Stimulated activated CD8-positive, alpha-beta memory T cell treated with anti-CD3 and anti-CD28 coated beads, Interleukin-15, amount 100 ng/mL, for 4 hours (primary cell): ENCODE data around the gene PKP3.
"Not testable (repeated sequence)": the region's sequence is repeated elsewhere in the genome, so short reads cannot be mapped to it uniquely, and the experiment has no call there.

ENCODE experiments used
- DNase-seq, 2 donors: peaks; one replicate each; pipeline ENCODE4 v3.0.0-alpha.2; 2020; ENCODE audit warnings: low read depth in 2 of 2

The PKP3 gene

DNA sequence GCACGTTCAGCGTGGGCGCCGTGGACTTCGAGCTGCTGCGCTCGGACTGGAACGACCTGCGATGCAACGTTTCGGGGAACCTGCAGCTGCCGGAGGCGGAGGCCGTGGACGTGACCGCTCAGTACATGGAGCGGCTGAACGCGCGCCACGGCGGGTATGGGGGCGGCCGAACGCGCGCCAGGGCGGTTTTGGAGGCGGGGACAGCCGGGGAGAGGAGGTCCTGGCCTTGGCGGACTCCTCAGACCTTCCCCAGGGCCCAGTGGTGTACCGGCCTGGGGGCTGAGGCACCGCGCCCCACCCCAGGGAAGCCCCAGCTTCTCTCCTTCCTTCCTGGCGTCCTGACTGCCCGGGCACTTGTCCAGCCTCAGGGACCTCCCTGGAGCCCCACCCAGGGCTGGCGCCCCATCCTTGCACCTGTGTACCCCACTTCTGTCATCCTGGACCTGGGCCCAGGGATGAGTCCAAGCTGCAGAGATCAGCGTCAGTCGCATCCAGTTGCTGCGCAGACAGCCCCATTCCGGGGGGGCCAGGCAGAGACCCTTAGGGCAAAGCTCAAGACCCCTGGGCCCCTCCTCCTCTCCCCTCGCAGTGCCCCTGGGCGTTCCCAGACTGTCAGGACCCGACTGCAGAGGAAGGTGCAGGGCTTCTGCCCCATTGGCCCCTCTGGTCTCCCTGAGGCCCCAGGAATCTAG lies 16.7 kb upstream of the PKP3 start:
- DNase-seq, result no peak

DNA sequence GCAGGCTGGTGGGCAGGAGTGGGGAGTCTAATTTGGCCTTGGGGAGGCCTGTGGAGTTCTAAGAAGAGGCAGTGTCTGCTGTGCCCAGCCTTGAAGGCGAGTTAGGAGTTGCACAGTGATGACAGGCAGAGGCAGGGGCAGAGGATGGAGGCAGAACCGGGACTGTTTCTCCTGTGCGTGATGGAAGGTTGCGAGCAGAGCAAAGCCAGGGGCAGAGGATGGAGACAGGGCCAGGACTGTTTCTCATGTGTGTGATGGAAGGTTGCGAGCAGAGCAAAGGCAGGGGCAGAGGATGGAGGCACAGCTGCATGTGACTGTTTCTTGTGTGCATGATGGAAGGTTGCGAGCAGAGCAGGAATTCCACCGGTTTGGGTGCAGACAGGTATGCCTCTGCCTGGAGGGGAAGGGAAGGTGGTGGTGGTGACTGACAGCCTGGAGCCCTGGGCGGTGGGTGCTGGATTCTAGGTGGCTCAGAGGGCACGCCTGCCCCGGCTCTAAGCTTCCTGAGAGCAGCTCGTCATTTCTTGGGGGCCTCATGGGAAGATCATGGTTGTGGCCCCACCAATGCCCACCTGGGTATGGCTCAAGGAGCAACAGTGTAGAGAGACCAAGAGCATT lies 16.0 kb upstream of the PKP3 start:
- no peak for DNase-seq

DNA sequence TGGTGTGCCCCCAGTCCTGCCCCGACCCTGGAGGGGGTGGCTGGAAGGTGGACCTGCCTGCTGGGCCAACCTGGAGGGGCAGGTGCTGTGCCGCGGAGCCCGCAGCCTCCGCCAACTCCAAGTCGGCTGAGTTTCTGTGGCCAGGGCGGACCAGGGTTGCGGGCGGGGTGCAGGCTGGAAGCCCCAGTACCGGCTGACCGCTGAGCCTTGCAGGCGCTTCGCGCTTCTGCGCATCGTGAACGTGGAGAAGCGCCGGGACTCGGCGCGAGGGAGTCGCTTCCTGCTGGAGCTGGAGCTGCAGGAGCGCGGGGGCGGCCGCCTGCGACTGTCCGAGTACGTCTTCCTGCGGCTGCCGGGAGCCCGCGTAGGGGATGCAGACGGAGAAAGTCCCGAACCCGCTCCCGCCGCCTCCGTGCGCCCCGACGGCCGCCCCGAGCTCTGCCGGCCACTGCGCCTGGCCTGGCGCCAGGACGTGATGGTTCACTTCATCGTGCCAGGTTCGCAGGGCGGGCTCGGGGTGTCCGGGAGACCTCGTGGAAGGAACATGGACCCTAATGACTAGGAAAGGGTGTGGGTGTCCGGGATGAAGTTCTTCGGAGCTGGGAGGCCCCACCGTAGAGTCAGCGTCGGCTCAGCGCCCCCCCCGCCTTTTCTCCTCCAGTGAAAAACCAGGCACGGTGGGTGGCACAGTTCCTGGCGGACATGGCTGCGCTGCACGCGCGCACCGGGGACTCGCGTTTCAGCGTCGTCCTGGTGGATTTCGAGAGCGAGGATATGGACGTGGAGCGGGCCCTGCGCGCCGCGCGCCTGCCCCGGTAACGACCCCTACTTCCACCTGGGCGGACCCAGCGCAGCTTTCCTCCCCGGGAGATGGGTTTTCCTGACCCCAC lies 14.6 kb upstream of the PKP3 start:
- DNase-seq, result no peak

DNA sequence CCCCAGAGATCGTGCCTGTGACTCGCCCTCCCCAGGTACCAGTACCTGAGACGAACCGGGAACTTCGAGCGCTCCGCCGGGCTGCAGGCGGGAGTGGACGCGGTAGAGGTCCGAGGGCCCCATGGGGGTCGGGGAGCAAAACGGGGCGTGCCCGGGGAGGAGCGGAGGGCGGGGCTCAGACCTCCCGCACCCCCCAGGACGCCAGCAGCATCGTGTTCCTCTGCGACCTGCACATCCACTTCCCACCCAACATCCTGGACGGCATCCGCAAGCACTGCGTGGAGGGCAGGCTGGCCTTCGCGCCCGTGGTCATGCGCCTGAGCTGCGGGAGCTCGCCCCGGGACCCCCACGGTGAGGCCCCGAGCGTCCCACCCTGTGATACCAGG lies 13.9 kb upstream of the PKP3 start:
- DNase-seq, result no peak

DNA sequence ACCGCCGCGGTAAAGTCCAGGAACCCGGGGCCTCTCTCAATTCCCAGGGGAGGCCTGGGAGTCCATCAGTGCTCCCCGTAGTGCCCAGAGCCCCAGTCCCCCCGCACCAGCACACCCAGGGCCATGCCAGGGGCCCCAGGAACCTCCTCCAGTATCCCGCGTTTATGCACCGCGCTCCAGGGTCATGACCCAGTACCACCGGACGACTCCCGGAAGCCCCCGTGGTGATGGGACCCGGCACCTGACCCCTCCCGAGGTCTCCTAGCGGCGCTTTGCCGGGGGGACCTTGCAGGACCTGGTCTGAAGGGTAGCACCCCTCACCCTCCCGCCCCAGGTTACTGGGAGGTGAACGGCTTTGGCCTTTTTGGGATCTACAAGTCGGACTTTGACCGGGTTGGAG lies 13.5 kb upstream of the PKP3 start:
- DNase-seq, result no peak

DNA sequence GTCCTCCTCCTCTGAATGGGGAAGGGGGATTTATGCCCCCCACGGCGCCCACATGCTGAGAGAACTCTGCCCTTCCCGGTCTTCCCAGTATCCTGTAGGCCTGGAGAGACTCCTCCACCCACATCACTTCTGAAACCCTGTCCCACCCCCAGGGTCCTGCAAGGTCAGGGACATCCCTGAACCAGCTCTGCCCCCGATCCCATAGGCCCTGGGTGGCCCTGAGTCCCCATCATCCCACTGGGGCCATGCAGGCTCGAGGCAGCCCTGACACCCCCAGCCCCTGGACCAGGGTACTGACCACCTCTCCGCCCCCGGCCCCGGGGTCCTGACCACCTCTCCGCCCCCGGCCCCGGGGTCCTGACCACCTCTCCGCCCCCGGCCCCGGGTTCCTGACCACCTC lies 13.0 kb upstream of the PKP3 start:
- DNase-seq, result no peak

DNA sequence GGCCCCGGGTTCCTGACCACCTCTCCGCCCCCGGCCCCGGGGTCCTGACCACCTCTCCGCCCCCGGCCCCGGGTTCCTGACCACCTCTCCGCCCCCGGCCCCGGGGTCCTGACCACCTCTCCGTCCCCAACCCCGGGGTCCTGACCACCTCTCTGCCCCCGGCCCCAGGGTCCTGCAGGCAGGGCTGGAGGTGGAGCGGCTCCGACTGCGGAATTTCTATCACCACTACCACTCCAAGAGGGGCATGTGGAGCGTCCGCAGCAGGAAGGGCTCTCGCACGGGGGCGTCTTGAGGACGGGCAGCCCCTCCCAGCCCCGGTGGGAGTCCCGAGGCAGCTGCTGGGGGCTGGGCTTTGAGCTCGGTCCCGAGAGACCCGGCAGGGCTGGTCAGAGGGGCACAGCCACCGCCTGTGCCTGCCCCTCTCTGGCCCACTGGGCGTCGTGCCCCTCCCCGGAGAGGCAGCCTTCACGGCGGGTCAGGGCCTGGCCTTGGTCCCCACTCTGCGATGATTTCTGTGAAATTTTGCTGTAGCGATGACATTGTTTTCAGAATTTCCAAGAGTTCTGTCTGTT lies 12.4 kb upstream of the PKP3 start:
- DNase-seq, result no peak

DNA sequence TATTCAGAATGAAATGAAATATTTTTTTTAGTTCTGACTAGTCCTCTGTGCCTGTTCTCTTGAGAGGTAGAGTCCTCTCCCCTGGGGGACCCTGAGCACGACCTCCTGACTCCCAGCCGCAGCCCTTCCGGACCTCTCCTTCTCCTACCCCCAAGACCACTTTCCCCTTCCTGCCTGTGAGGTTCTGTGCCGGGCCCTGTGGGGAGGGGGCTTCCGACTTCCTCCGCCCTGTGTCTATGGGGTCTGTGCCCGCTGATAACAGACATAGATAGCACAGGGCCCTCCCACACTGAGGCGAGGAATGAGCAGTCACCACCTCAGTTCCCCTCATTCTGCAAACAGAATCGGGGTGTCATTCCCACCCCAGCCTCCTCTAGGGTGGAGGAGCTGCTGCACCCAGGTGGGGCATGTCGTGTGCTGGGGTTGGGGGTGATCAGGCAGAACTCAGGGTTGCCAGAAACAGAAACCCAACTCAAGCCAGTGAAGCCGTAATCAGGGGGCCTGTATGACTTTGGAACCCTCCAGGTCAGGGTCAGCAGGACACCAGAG lies 11.9 kb upstream of the PKP3 start:
- no peak for DNase-seq

DNA sequence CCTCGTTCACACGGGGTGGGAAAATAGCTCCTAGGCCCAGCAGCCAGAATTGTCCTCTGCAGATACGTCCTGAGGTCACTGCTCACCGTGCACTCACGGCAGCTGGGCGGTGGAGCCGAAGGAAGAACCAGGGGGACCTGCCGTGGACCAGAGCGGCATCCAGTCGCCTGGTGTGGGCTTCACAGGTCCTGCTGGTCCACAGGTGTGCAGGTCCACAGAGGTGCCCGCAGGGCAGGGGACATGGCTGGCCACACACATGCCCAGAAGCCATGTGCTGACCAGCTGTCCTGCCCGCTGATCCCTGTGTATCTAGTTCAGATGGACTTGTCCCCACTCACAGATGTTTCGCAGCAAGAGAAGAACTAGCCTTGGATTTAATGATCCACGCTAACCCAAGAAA lies 10.6 kb upstream of the PKP3 start:
- DNase-seq, result no peak

DNA sequence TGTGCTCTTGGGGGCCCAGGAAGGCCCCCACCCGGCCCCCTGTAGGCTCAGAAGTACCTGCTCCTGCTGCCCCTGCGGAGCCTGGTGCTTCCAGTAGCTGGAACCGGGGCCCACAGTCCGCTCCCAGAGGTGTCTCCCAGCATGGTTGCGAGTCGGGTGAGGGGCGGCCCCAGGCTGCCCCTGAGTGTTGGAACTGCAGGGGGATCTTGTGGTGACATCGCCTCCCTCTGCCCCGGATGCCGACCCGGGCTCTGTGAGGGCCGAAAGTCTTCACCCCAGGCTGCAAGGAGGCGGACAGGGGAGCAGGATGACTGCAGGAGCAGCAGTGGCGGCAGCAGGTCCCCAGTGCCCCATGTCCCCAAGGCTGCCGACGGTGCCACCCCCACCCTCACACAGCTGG lies 9.5 kb upstream of the PKP3 start:
- DNase-seq, result no peak

DNA sequence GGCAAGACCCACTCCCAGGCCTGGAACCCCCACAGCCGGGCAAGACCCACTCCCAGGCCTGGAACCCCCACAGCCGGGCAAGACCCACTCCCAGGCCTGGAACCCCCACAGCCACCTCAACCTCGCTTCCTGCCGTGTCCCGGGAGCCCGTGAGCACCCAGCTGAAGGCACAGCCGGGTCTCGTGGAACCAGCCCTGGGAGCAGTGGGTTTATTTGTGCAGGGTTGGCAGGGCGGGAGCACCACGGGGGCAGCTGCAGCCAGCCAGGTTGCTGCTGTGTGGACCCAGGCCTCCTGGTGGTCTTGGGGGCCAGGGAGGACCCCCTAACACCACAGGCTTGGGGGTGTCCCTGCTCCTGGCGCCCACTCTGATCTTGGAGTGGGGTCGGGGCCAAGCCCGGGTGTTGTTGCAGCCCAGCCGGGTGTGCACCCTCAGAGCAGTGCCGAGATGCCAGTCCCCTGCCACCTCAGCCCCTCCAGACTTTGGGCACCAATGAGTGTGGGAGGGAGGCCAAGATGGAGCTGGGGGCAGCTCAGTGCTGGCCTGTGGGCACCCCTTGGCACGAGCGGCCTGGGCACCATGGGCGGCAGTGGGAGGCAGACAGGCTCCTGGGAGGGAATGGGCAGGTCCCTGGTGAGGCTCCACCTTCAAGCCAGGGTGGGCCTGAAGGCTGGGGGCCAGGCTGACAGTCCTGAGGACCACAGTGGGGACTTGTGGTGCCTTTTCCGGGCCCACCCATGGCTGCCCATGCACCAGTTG lies 8.2 kb upstream of the PKP3 start:
- DNase-seq, result no peak

DNA sequence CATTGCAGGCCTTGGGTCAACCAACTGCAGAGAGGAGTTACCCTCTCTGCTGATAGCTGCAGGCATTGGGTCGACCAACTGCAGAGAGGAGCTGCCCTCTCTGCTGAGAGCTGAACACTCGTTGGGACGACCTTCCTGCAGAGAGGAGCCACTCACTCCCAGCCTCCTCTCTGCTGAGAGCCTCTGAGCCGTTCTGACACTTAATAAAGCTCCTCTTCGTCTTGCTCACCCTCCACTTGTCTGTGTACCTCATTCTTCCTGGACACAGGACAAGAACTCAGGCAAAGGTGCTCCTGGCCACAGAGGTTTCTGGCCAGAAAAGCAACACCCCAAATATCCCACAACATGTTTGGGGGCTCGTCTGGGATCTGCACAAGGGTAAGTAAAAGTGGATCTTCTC lies 7.5 kb upstream of the PKP3 start:
- no peak for DNase-seq

DNA sequence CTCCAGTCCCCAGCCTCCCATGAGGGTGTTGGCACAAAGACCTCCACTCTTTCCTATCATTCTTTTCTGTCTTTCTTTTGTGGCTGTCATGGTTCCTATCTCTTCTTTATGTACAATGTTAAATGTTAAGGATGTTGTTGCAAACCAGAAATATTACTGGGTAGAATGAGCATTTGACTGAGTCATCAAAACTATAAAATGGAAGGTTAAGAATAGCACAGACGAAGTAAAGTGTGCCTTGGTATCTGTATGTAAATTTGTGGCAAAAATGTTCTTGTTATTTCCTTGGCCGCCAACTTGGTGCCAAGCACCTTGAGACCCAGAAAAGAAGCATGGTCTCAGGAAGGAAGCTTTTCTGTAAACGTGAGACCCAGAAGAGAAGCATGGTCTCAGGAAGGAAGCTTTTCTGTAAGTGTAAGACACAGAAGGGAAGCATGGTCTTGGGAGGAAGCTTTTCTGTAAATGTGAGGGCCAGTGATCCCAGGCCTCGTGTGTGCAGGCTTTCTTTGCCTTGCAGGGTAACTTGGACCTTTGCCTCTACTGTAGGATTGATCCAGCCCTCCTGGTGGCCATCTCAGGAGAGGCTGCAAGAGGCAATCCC lies 6.7 kb upstream of the PKP3 start:
- no peak for DNase-seq

DNA sequence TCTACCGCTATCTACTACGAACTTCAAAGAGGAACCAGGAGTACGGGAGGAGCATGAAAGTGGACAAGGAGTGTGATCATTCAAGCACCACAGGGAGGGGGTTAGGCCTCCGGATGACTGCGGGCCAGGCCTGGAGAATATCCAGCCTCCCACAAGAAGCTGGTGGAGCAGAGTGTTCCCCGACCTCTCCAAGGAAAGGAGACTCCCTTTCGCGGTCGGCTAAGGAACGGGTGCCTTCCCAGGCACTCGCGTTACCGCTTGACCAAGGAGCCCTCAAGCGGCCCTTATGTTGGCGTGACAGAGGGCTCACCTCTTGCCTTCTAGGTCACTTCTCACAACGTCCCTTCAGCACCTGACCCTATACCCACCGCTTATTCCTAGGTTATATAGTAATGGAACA lies 4.6 kb upstream of the PKP3 start:
- not testable (repeated sequence) for DNase-seq

DNA sequence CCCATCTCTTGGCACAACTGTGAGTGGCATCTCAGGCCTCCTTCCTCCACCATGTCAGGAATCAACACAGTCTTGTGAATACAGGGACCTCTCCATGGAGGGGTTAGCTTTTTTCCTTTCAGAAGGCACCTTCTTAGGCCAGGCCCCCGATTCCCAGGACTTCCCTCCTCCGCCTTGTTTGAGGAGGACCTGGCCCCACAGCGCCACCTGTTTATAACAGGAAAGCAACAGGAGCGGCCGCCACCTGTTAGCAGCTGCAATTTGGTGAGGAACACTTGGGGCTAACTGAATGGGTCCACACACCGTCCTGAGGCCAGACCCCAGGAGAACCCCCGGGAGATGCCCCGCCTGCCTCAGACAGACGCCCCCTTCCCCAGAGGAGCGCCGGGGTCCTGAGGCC lies 3.8 kb upstream of the PKP3 start:
- DNase-seq, result no peak

DNA sequence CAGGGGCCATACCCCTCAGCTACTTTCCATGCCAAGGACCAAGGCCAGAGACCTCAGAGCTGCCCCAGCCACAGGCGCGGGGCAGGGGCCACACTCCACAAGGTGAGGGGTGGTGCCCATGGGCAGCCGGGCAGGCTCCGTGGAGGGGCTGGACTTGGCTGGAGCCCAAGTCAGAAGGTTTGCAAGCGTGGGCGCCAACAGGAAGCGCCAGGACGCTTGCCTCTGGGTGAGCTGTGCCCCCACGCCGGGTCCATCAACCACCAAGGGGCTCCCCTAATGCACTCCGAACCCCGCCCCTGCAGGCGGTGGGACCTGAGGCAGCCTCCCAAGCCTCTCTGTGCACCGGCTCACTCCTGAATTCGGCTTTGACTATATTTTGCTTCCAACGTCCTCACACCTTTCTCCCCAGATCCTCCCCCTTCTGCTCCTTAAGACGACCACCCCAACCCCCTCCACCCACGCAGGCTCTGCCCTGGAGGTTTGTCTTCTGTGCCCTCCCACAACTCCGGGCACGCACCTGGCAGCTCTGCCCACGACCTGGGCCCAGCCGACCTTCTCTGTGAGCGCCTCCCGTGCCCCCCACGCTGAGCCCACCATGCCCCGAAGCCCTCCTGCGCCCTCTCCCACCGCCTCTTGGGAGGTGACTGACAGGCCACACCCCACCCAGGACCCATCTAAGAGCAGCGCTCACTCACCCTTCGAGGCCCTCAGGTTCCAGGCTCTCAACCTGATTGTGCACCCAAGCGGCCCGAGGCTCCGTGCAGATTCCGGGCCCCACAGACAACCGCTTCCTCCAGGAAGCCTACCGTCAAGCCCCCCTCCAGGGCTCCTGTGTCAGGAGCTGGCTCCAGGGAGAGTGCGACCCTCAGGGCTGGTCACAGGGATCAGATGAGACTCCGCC lies 2.6 kb upstream of the PKP3 start:
- no peak for DNase-seq

DNA sequence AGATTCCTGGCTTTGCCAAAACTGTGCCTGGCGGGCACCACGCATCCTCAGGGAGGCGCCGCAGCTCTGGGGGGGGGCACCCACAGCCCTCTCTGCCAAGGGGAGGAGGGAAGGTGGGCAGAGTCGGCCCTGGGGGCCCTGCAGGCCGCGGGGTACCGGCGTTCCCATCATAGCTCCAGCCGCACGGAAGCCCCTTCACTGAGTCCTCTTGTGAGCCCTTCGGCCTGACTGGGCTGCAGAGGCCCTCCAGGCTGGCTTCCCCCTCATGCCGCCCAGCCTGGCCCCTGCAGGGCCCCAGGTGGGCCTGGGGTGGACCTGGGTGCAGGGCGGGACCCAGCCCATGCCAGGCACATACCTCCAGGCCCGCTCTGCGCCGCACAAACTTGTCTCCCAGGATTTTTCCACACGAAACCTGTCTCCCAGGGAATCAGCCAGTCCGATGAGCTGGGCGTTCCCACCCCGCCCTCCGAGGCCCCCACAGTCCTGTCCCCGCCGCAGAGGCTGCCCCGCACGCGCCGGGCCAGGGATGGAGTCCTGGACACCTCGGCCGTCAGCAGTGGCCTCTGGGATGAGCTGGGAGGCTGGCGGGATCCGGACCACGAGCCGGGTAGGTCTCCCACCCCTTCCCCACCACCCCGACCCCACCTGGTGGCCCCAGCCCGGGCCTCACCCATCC lies 1.8 kb upstream of the PKP3 start:
- no peak for DNase-seq

DNA sequence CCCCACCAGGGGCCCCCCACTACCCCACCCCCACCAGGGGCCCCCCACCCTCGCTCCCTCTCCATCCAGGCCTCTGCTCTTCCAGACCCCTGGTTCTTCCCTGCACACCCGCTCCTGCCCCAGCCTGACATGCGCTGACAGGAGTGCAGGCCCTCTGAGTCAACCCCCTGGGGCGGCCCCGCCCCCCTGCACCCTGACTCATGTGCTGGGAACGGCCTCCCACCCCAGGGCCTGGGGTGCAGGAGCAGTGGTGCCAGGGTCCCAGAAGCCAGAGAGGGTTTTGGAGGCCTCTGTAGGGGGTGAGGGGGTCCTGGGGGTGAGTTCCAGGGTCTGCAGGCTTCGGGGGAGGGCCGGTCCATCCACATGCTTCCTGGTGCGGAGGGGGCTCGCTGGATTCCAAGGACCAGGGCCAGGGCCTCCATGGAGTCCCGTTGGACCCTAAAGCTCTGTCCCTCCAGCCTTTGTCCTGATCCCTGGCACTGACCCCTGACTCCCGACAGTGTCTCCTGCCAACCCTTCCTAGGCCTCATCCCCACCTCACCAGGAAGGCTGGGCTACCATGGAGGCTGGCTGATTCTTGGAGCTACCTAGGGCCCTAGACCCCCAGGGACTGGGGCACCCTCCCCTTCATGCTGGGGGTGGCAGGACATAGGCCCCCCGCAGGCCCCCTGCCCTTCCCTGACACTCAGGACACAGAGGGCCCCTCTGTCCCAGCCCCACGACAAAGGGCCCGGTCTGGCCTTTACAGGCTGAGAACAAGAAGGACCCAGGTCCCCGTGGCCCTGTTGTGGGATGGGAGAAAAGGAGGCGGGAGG lies 583 bp upstream of the PKP3 start:
- DNase-seq, result no peak
